ENCODE measurements around the gene TGFBR3L. TPM values are rescaled to one million over a fixed set of nuclear protein-coding genes. Genes with fewer than 3 reads are reported as not detected.

TGFBR3L gene
- total RNA-seq, 1 donor from 2014 or later = 1.6 TPM

DNA sequence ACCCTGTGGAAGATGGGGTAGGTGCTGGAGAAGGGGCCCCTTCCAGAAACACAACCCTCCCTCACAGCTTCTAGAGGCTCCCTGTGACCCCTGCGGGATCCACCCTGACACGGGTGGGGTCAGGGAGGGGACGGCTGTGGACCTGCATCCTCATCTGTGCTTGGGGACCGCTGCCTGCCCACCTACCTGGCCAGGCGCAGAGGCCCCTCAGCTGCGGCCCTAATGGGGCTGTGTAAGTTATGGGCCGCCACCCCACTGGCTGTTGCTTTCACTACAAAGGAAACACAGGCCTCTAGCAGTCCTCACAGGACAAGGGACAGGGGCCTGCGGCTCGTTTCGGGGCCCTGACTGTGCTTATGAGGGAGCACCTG is 18.3 kb downstream of the TGFBR3L start:
- no peak overlapping the region for H3K27ac ChIP-seq (ENCODE audit: low read depth, low read length)

DNA sequence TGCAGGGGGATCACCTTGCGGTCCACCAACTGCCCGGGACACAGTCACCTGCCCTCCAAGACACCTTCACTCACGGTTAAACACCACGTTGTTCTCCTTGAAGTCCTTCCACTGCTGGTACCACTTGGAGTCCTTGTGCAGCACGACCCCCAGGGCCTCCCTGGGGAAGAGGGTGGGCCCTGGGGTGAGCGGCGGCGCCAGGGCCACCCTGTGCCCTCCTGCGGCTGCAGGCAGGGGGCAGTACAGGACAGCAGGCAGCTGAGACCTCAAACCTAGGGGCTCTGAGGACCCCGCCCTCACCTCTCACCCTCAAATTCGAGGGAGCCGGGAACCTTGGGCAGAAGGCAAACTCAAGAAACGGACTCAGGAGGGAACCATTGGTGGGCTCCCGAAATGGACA is 18.8 kb downstream of the TGFBR3L start:
- Histone ChIP-seq H3K4me3 (ENCODE audit: low read length in 3 of 3) (no peak overlapping the region), H3K9me3 (ENCODE audit: control insufficient read depth in 3 of 3, low read length in 3 of 3) (no peaks in the 10 kb centered on the region), H3K36me3 (ENCODE audit: control insufficient read depth in 3 of 3, insufficient read depth in 3 of 3, low read length in 3 of 3) (peaks cover 56 to 65% (median 60%) of the 10 kb centered on the region in 3 donors), H3K4me1 (ENCODE audit: control insufficient read depth in 3 of 3, insufficient read depth in 3 of 3, low read length in 3 of 3) (peaks cover under 1 to 7% (median 4%) of the 10 kb centered on the region in 3 donors), H3K27ac (ENCODE audit: low read depth, low read length) (no peak overlapping the region), H3K9ac (ENCODE audit: low read depth in 1 of 3, low read length in 3 of 3) (no peak overlapping the region), H3K27me3 (ENCODE audit: control insufficient read depth in 3 of 3, insufficient read depth in 3 of 3, low read length in 3 of 3) (no peaks in the 10 kb centered on the region)

More for the DNA sequence above, 18.3 kb downstream of the TGFBR3L start:
- H3K4me3 ChIP-seq (ENCODE audit: low read length in 3 of 3) = no peak overlapping the region
- H3K9ac ChIP-seq (ENCODE audit: low read depth in 1 of 3, low read length in 3 of 3) = no peak overlapping the region
- H3K4me1 ChIP-seq (ENCODE audit: control insufficient read depth in 3 of 3, insufficient read depth in 3 of 3, low read length in 3 of 3) = peaks cover 6 to 12% (median 7%) of the 10 kb centered on the region in 3 donors
- H3K9me3 ChIP-seq (ENCODE audit: control insufficient read depth in 3 of 3, low read length in 3 of 3) = no peaks in the 10 kb centered on the region
- no peaks in the 10 kb centered on the region for H3K27me3 ChIP-seq (ENCODE audit: control insufficient read depth in 3 of 3, insufficient read depth in 3 of 3, low read length in 3 of 3)
- H3K36me3 ChIP-seq (ENCODE audit: control insufficient read depth in 3 of 3, insufficient read depth in 3 of 3, low read length in 3 of 3) = peaks cover 56 to 65% (median 60%) of the 10 kb centered on the region in 3 donors

- Histone ChIP-seq H3K27ac (ENCODE audit: low read depth, low read length) (no peak overlapping the region), H3K4me3 (ENCODE audit: low read length in 3 of 3) (no peak overlapping the region), H3K4me1 (ENCODE audit: control insufficient read depth in 3 of 3, insufficient read depth in 3 of 3, low read length in 3 of 3) (peaks cover 0 to 4% (median 2%) of the 10 kb centered on the region in 3 donors), H3K9me3 (ENCODE audit: control insufficient read depth in 3 of 3, low read length in 3 of 3) (no peaks in the 10 kb centered on the region), H3K9ac (ENCODE audit: low read depth in 1 of 3, low read length in 3 of 3) (no peak overlapping the region), H3K27me3 (ENCODE audit: control insufficient read depth in 3 of 3, insufficient read depth in 3 of 3, low read length in 3 of 3) (no peaks in the 10 kb centered on the region), H3K36me3 (ENCODE audit: control insufficient read depth in 3 of 3, insufficient read depth in 3 of 3, low read length in 3 of 3) (peaks cover 60 to 66% (median 65%) of the 10 kb centered on the region in 3 donors)
Observed at GRCh38 chr19:7933828-7934725, 19.4 kb downstream of the TGFBR3L start.

DNA sequence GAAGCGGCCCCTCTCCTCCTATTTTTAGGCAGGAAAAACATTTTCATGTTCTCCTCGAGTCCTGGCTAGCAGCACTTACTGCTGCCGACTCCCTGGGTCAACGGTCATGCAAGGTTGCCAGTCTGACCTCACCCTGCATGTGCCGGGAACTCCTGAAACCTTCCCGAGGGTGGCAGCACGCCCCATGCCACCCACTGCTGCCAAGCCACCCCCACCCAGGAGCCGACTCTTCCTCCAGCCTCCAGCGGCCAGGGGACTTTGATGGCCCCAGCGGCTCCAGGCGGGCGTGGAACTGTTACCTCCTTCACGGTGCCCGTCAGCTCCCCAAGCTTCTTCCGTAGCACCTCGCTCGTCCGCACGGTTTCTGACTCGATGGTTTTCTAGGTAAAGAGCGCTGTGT is 20.1 kb downstream of the TGFBR3L start:
- Histone ChIP-seq H3K4me3 (ENCODE audit: low read length in 3 of 3) (no peak overlapping the region), H3K27ac (ENCODE audit: low read depth, low read length) (no peak overlapping the region), H3K27me3 (ENCODE audit: control insufficient read depth in 3 of 3, insufficient read depth in 3 of 3, low read length in 3 of 3) (no peaks in the 10 kb centered on the region), H3K36me3 (ENCODE audit: control insufficient read depth in 3 of 3, insufficient read depth in 3 of 3, low read length in 3 of 3) (peaks cover 62 to 67% (median 66%) of the 10 kb centered on the region in 3 donors), H3K4me1 (ENCODE audit: control insufficient read depth in 3 of 3, insufficient read depth in 3 of 3, low read length in 3 of 3) (no peaks in the 10 kb centered on the region), H3K9me3 (ENCODE audit: control insufficient read depth in 3 of 3, low read length in 3 of 3) (no peaks in the 10 kb centered on the region), H3K9ac (ENCODE audit: low read depth in 1 of 3, low read length in 3 of 3) (no peak overlapping the region)

DNA sequence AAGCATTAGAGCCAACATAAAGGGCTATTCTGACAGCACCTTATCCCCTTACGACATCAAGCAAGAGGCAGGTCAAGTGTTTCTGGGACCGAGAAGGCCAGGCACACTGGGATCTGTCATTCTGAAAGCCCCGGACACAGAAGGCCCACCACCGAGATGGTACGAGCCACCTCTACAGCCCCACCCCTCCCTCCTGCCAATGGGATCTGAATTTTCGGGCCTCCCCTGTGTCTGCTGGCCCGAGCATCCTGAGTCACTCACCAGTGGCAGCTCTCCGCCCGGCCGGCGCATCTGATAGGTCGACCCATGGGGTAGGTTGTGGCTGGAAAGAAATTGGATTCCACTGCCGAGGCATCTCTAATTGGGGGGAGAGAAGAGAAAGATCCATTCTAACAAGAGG is 26.2 kb downstream of the TGFBR3L start:
- H3K27ac ChIP-seq (ENCODE audit: low read depth, low read length) = no peak overlapping the region
- no peak overlapping the region for H3K9ac ChIP-seq (ENCODE audit: low read depth in 1 of 3, low read length in 3 of 3)
- H3K4me3 ChIP-seq (ENCODE audit: low read length in 3 of 3) = no peak overlapping the region
- no peaks in the 10 kb centered on the region for H3K27me3 ChIP-seq (ENCODE audit: control insufficient read depth in 3 of 3, insufficient read depth in 3 of 3, low read length in 3 of 3)
- H3K36me3 ChIP-seq (ENCODE audit: control insufficient read depth in 3 of 3, insufficient read depth in 3 of 3, low read length in 3 of 3) = peaks cover 26 to 31% (median 28%) of the 10 kb centered on the region in 3 donors
- peaks cover 20 to 29% (median 25%) of the 10 kb centered on the region in 3 donors for H3K4me1 ChIP-seq (ENCODE audit: control insufficient read depth in 3 of 3, insufficient read depth in 3 of 3, low read length in 3 of 3)
- H3K9me3 ChIP-seq (ENCODE audit: control insufficient read depth in 3 of 3, low read length in 3 of 3) = no peaks in the 10 kb centered on the region

DNA sequence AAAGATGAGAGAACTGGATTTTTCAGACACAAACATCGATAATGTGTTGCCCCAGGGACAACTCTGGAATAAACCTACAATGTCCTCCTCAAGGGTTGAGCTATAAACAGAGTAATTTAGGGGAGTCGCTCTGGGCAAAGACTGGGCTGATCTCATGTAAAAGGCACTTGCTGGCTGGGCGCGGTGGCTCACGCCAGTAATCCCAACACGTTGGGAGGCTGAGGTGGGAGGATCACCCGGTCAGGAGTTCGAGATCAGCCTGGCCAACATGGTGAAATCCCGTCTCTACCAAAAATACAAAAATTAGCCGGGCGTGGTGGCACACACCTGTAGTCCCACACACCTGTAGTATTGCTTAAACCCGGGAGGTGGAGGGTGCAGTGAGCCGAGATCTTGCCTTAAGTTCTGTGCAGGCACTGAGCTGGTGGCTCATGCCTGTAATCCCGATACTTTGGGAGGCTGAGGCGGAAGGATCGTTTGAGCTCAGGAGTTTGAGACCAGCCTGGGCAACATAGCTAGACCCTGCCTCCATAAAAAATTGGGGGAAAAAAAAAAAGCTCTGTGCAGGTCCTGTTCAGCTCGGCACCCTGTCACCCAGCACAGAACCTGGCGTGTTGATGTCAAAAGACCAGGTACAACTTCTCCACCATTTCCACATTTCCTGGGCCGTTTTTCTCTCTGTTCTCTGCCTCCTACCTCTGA is 27.4 kb downstream of the TGFBR3L start:
- Histone ChIP-seq H3K4me1 (ENCODE audit: control insufficient read depth in 3 of 3, insufficient read depth in 3 of 3, low read length in 3 of 3) (peaks cover 20 to 29% (median 25%) of the 10 kb centered on the region in 3 donors), H3K36me3 (ENCODE audit: control insufficient read depth in 3 of 3, insufficient read depth in 3 of 3, low read length in 3 of 3) (peaks cover 19 to 28% (median 23%) of the 10 kb centered on the region in 3 donors), H3K27ac (ENCODE audit: low read depth, low read length) (no peak overlapping the region), H3K4me3 (ENCODE audit: low read length in 3 of 3) (peak overlapping the region in 2 of 3 donors; percentile 78 to 97), H3K27me3 (ENCODE audit: control insufficient read depth in 3 of 3, insufficient read depth in 3 of 3, low read length in 3 of 3) (no peaks in the 10 kb centered on the region), H3K9ac (ENCODE audit: low read depth in 1 of 3, low read length in 3 of 3) (peak overlapping the region in 1 of 3 donors; percentile 99), H3K9me3 (ENCODE audit: control insufficient read depth in 3 of 3, low read length in 3 of 3) (no peaks in the 10 kb centered on the region)

- Histone ChIP-seq H3K27ac (ENCODE audit: low read depth, low read length) (peak overlapping the region; percentile 100), H3K4me3 (ENCODE audit: low read length in 3 of 3) (peak overlapping the region; percentile 78 to 97 (median 92)), H3K9me3 (ENCODE audit: control insufficient read depth in 3 of 3, low read length in 3 of 3) (no peaks in the 10 kb centered on the region), H3K9ac (ENCODE audit: low read depth in 1 of 3, low read length in 3 of 3) (peak overlapping the region; percentile 98 to 99 (median 99)), H3K4me1 (ENCODE audit: control insufficient read depth in 3 of 3, insufficient read depth in 3 of 3, low read length in 3 of 3) (peaks cover 20 to 29% (median 25%) of the 10 kb centered on the region in 3 donors), H3K36me3 (ENCODE audit: control insufficient read depth in 3 of 3, insufficient read depth in 3 of 3, low read length in 3 of 3) (peaks cover 12 to 22% (median 19%) of the 10 kb centered on the region in 3 donors), H3K27me3 (ENCODE audit: control insufficient read depth in 3 of 3, insufficient read depth in 3 of 3, low read length in 3 of 3) (no peaks in the 10 kb centered on the region)
Observed at GRCh38 chr19:7942981-7943443, 28.4 kb downstream of the TGFBR3L start.

GRCh38 chr19:7943444-7944176 is 29.0 kb downstream of the TGFBR3L start, which contains the start of gene TIMM44:
Gene TIMM44, minus strand, starts transcription at chr19:7943666. Its CDS starts 15 bp downstream, at chr19:7943651.
- H3K27ac ChIP-seq (ENCODE audit: low read depth, low read length) = peak within 1 kb of the TSS; percentile 100

GRCh38 chr19:7944177-7944761 is 29.6 kb downstream of the TGFBR3L start:
- Histone ChIP-seq H3K4me3 (ENCODE audit: low read length in 3 of 3) (peak overlapping the region; percentile 79 to 95 (median 95)), H3K4me1 (ENCODE audit: control insufficient read depth in 3 of 3, insufficient read depth in 3 of 3, low read length in 3 of 3) (peaks cover 20 to 29% (median 25%) of the 10 kb centered on the region in 3 donors), H3K9me3 (ENCODE audit: control insufficient read depth in 3 of 3, low read length in 3 of 3) (no peaks in the 10 kb centered on the region), H3K9ac (ENCODE audit: low read depth in 1 of 3, low read length in 3 of 3) (peak overlapping the region; percentile 69 to 90 (median 88)), H3K27me3 (ENCODE audit: control insufficient read depth in 3 of 3, insufficient read depth in 3 of 3, low read length in 3 of 3) (no peaks in the 10 kb centered on the region), H3K27ac (ENCODE audit: low read depth, low read length) (peak overlapping the region; percentile 100), H3K36me3 (ENCODE audit: control insufficient read depth in 3 of 3, insufficient read depth in 3 of 3, low read length in 3 of 3) (peaks cover 12 to 15% (median 15%) of the 10 kb centered on the region in 3 donors)

More at GRCh38 chr19:7943444-7944176, 29.0 kb downstream of the TGFBR3L start, which contains the start of gene TIMM44:
- Histone ChIP-seq H3K4me3 (ENCODE audit: low read length in 3 of 3) (peak within 1 kb of the TSS; percentile 79 to 97 (median 95)), H3K27me3 (ENCODE audit: control insufficient read depth in 3 of 3, insufficient read depth in 3 of 3, low read length in 3 of 3) (no peaks in the 10 kb centered on the region), H3K9me3 (ENCODE audit: control insufficient read depth in 3 of 3, low read length in 3 of 3) (no peaks in the 10 kb centered on the region), H3K4me1 (ENCODE audit: control insufficient read depth in 3 of 3, insufficient read depth in 3 of 3, low read length in 3 of 3) (peaks cover 20 to 29% (median 25%) of the 10 kb centered on the region in 3 donors), H3K9ac (ENCODE audit: low read depth in 1 of 3, low read length in 3 of 3) (peak within 1 kb of the TSS; percentile 98 to 99 (median 99)), H3K36me3 (ENCODE audit: control insufficient read depth in 3 of 3, insufficient read depth in 3 of 3, low read length in 3 of 3) (peaks cover 12 to 21% (median 19%) of the 10 kb centered on the region in 3 donors)
